CD4-positive, alpha-beta T cell (primary cell): ENCODE data around the gene CAD. TPM values are rescaled to one million over a fixed set of nuclear protein-coding genes. Genes with fewer than 3 reads are reported as not detected.

ENCODE experiments used
- ATAC-seq: fragments of 200-7000 bp; cut with Tn5 transposase; one replicate; pipeline ENCODE4 v1.10.0; 2022; ENCODE audit warnings: mild to moderate bottlenecking; ENCODE audit not compliant: poor library complexity
- CTCF ChIA-PET: fragments of 350-600 bp; sonication (Branson Sonifier 250); formaldehyde crosslinking; loops from one replicate; lab custom pipeline; 2021; ENCODE audit warnings: antibody characterized with exemption, inconsistent platforms; lab: Charles Lee
- POLR2A ChIA-PET: fragments of 350-600 bp; sonication (Branson Sonifier 250); formaldehyde crosslinking; loops from one replicate; lab custom pipeline; 2021; ENCODE audit warnings: antibody characterized with exemption, inconsistent platforms; lab: Charles Lee
- DNase-seq, 14 experiments: peaks; one replicate each; pipeline ENCODE4 v3.0.0-alpha.2; 2013 to 2020; ENCODE audit warnings: mixed read lengths in 2 of 14
- H3K27ac ChIP-seq, 2 donors: one replicate each; pipeline versions ENCODE4 v1.5.1 to v1.7.0; 2013; ENCODE audit warnings: low read length in 2 of 2, low read depth in 1 of 2, mild to moderate bottlenecking in 1 of 2
- H3K27me3 ChIP-seq, 2 experiments: 1 replicate in 1 of 2; 2 replicates in 1 of 2; pipeline versions ENCODE4 v1.6.1 to v1.7.0; 2013; ENCODE audit warnings: low read length in 2 of 2, control low read depth in 1 of 2, mild to moderate bottlenecking in 1 of 2, moderate library complexity in 1 of 2; ENCODE audit not compliant: insufficient read depth in 2 of 2, control insufficient read depth in 1 of 2
- H3K36me3 ChIP-seq: one replicate; pipeline ENCODE4 v1.6.1; 2013; ENCODE audit warnings: low read length, control low read depth; ENCODE audit not compliant: insufficient read depth
- H3K4me1 ChIP-seq: one replicate; pipeline ENCODE4 v1.6.1; 2013; ENCODE audit warnings: low read length, control low read depth; ENCODE audit not compliant: insufficient read depth
- H3K4me3 ChIP-seq: one replicate; pipeline ENCODE4 v1.5.1; 2013; ENCODE audit warnings: mild to moderate bottlenecking, low read length, moderate library complexity
- H3K9me3 ChIP-seq, 2 experiments: 1 replicate in 1 of 2; 2 replicates in 1 of 2; pipeline versions ENCODE4 v1.6.1 to v1.7.0; 2013; ENCODE audit warnings: low read length in 2 of 2, mild to moderate bottlenecking in 2 of 2, control low read depth in 1 of 2, moderate library complexity in 1 of 2; ENCODE audit not compliant: control insufficient read depth in 1 of 2, insufficient read depth in 1 of 2
- H3K27ac Mint-ChIP-seq: one replicate; pipeline ENCODE4 v1.8.0; 2020; ENCODE audit warnings: mixed read lengths
- H3K27me3 Mint-ChIP-seq: one replicate; pipeline ENCODE4 v1.8.0; 2021; ENCODE audit warnings: mixed read lengths
- H3K36me3 Mint-ChIP-seq: one replicate; pipeline ENCODE4 v1.8.0; 2021; ENCODE audit warnings: low read depth, mixed read lengths
- H3K4me1 Mint-ChIP-seq: one replicate; pipeline ENCODE4 v1.8.0; 2021; ENCODE audit warnings: low read depth, mixed read lengths
- H3K4me3 Mint-ChIP-seq: one replicate; pipeline ENCODE4 v1.8.0; 2020; ENCODE audit warnings: mild to moderate bottlenecking, mixed read lengths
- H3K9me3 Mint-ChIP-seq: one replicate; pipeline ENCODE4 v1.8.0; 2020; ENCODE audit warnings: mixed read lengths
- intact Hi-C, 2 experiments: fragments of 100-400 bp; cut with DNase I in 1 of 2; cut with micrococcal nuclease in 1 of 2; formaldehyde crosslinking; loops; one replicate each; pipeline versions ENCODE4 v1.15.1 to v1.9.0; 2023 to 2025; cut with DNase I, micrococcal nuclease
- total RNA-seq, 174 experiments: library from RNA in 2 of 174; stranded (reverse) in 2 of 174; gene quantifications; one replicate each; pipeline ENCODE4 v1.2.3 and lab custom pipeline; 2021 to 2026
- TF ChIP-seq, protein P1 (sequence below): fragments of 200-600 bp; IDR thresholded peaks from one replicate; pipeline ENCODE4 v1.8.0; 2022; ENCODE audit warnings: antibody characterized with exemption, mild to moderate bottlenecking

The CAD gene
- total RNA-seq, 2 experiments from 2014 or later = 20.0 to 20.3 TPM

DNA sequence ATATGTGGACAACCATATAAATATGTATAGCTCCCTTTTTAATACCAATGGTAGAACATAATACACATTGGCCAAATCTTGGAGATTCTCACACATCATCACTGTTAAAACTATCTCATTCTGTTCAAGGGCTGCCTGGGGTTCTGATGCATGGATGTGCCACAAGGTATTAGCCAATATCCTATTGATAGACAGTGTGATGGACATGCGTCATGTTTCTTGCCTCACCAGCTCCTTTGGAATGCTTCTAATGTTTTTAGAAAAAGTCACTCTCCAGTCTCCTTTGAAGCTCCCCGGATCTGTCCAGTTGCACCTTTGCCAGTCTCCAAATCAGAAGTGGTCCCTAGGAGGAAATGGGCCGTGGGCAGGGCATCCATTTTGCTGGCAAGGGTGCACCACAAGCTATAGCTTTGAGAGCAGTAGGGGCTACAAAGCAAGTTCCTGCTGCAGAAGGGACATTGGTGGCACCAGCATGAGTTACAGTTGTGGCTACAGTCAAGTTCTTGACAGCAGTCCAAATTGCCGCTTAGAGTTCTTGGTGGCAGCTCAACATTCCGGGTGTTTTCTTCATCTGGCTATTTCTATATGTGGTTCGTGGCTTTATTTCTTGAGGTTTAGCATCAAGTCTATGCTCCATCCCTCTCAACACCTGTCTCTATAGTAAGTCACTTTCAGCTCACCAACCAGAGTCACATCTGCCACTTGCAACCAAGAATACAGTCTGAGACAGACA, 30.4 kb upstream of the CAD start:
- Histone ChIP-seq H3K9me3 (no peaks in the 10 kb centered on the region), H3K27ac (no peak overlapping the region), H3K4me3 (no peak overlapping the region), H3K36me3 (no peaks in the 10 kb centered on the region), H3K4me1 (no peaks in the 10 kb centered on the region), H3K27me3 (peaks cover 3 to 10% of the 10 kb centered on the region in 2 experiments)
- Mint-ChIP-seq H3K9me3 (no peaks in the 10 kb centered on the region), H3K27ac (no peak overlapping the region), H3K36me3 (no peaks in the 10 kb centered on the region), H3K4me3 (no peak overlapping the region), H3K4me1 (no peaks in the 10 kb centered on the region), H3K27me3 (peaks cover 25% of the 10 kb centered on the region)
- DNase-seq (no peak), ATAC-seq (no peak)
- ChIA-PET POLR2A (no interaction called here), CTCF (no interaction called here)
- intact Hi-C loops = no loop called here
- TF ChIP-seq, protein P1, sequence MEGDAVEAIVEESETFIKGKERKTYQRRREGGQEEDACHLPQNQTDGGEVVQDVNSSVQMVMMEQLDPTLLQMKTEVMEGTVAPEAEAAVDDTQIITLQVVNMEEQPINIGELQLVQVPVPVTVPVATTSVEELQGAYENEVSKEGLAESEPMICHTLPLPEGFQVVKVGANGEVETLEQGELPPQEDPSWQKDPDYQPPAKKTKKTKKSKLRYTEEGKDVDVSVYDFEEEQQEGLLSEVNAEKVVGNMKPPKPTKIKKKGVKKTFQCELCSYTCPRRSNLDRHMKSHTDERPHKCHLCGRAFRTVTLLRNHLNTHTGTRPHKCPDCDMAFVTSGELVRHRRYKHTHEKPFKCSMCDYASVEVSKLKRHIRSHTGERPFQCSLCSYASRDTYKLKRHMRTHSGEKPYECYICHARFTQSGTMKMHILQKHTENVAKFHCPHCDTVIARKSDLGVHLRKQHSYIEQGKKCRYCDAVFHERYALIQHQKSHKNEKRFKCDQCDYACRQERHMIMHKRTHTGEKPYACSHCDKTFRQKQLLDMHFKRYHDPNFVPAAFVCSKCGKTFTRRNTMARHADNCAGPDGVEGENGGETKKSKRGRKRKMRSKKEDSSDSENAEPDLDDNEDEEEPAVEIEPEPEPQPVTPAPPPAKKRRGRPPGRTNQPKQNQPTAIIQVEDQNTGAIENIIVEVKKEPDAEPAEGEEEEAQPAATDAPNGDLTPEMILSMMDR = no peak

DNA sequence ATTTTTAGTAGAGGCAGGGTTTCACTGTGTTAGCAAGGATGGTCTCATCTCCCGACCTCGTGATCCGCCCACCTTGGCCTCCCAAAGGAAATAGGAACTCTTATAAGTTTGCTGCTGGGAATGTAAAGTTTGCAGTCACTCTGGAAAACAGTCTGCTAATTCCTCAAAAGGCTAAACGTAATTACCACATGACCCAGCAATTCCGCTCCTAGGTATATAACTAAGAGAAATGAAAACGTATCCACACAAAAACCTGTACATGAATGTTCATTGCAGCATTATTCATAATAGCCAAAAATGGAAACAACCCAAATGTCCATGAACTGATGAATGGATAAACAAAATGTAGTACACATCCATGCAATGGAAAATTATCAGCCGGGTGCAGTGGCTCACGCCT, 27.2 kb upstream of the CAD start:
- Histone ChIP-seq H3K27me3 (peaks cover 3 to 10% of the 10 kb centered on the region in 2 experiments), H3K27ac (no peak overlapping the region), H3K9me3 (no peaks in the 10 kb centered on the region), H3K4me3 (no peak overlapping the region), H3K36me3 (no peaks in the 10 kb centered on the region), H3K4me1 (no peaks in the 10 kb centered on the region)
- Mint-ChIP-seq H3K4me1 (no peaks in the 10 kb centered on the region), H3K36me3 (no peaks in the 10 kb centered on the region), H3K9me3 (no peaks in the 10 kb centered on the region), H3K27ac (no peak overlapping the region), H3K4me3 (no peak overlapping the region), H3K27me3 (peaks cover 9% of the 10 kb centered on the region)
- TF ChIP-seq, protein P1 = no peak
- ATAC-seq (no peak), DNase-seq (no peak)
- CTCF ChIA-PET = no interaction called here
- POLR2A ChIA-PET = no interaction called here
- intact Hi-C loops = no loop called here

DNA sequence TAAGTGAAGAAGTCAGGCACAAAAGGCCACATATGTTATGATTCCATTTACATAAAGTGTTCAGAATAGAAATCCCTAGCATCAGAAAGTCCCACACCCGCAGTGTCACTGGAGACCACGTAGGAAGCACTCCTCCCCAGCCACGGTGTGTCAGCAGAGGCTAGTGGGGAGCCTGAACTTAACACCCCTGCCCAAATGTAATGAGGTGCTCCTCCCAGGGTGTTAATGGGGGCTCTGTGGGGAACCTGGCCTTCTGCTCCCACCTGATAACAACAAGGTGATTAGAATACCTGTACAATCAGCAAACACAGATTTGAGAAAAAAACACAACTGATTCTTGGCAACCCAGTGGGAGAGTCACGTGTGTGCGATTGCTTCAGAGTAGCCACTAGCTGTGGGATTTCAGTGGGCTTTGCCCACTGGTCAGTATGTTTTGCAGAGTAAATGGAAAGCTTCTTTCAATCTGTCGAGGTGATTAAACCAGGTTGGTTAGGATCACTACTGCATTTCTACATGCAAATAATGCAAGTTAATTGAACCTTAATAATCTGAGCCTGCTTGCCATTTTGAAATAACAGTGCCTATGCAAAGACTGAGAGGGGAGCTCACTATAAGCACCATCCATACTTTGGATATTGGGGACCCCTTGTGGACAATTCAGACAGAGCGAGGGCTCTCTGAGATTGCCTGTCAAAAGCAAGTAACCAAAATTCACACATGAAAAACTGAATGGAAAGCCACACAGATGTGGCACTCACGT, 25.9 kb upstream of the CAD start:
- no peak overlapping the region for H3K4me3 Mint-ChIP-seq

More for the DNA sequence above, 25.9 kb upstream of the CAD start:
- Mint-ChIP-seq H3K4me1 (no peaks in the 10 kb centered on the region), H3K27ac (no peak overlapping the region), H3K9me3 (no peaks in the 10 kb centered on the region), H3K36me3 (no peaks in the 10 kb centered on the region), H3K27me3 (peaks cover 7% of the 10 kb centered on the region)
- Histone ChIP-seq H3K36me3 (no peaks in the 10 kb centered on the region), H3K27me3 (peaks cover 3 to 10% of the 10 kb centered on the region in 2 experiments), H3K4me1 (no peaks in the 10 kb centered on the region), H3K4me3 (no peak overlapping the region), H3K9me3 (no peaks in the 10 kb centered on the region), H3K27ac (no peak overlapping the region)
- CTCF ChIA-PET = interaction anchor here (0.8 to 1.2 kb wide), 4 partner anchors 26 to 229 kb away, joined by 3 to 7 read pairs (median 4); partner anchors contain the start of gene CAD
- TF ChIP-seq, protein P1 = peak; percentile 49
- DNase-seq (peak in 12 of 14 experiments; percentile 10 to 71 (median 28)), ATAC-seq (peak; percentile 86)
- POLR2A ChIA-PET = interaction anchor here (1.0 kb wide), 2 partner anchors 112 to 229 kb away, joined by 3 to 7 read pairs; no protein-coding TSS in a partner anchor
- intact Hi-C loops = loop anchor here (1.0 kb wide), 3 partner anchors 92 to 230 kb away; no protein-coding TSS in a partner anchor
